KMS-11 (cell line): Measurements from ENCODE around the gene ANKRD27.
"Not testable (repeated sequence)": the region's sequence is repeated elsewhere in the genome, so short reads cannot be mapped to it uniquely, and the experiment has no call there.

ENCODE experiments used
- H2AFZ ChIP-seq: fragments of 200-600 bp; sonication (generic); 2 replicates; pipeline ENCODE4 v1.6.1; 2016; ENCODE audit warnings: antibody characterized with exemption, mixed run types, low read depth
- H3K27ac ChIP-seq: fragments of 200-600 bp; sonication (generic); 2 replicates; pipeline ENCODE4 v1.6.1; 2016; ENCODE audit warnings: mild to moderate bottlenecking, mixed run types
- H3K27me3 ChIP-seq: fragments of 200-600 bp; sonication (generic); 2 replicates; pipeline ENCODE4 v1.6.1; 2017; ENCODE audit warnings: mild to moderate bottlenecking, low read depth, mixed run types, moderate library complexity; ENCODE audit not compliant: insufficient read depth
- H3K36me3 ChIP-seq: fragments of 200-600 bp; sonication (generic); 2 replicates; pipeline ENCODE4 v1.6.1; 2017; ENCODE audit warnings: mild to moderate bottlenecking, mixed run types; ENCODE audit not compliant: insufficient read depth
- H3K4me1 ChIP-seq: fragments of 200-600 bp; sonication (generic); 2 replicates; pipeline ENCODE4 v1.6.1; 2016; ENCODE audit warnings: mild to moderate bottlenecking, low read depth, mixed run types; ENCODE audit not compliant: poor library complexity, severe bottlenecking
- H3K4me2 ChIP-seq: fragments of 200-600 bp; sonication (generic); 2 replicates; pipeline ENCODE4 v1.7.0; 2016; ENCODE audit warnings: mild to moderate bottlenecking, mixed run types
- H3K4me3 ChIP-seq: fragments of 200-600 bp; sonication (generic); IDR thresholded peaks from 2 replicates; pipeline ENCODE4 v1.6.1; 2017; ENCODE audit warnings: low read depth, low read length, mixed read lengths; ENCODE audit not compliant: insufficient read depth
- H3K79me2 ChIP-seq: fragments of 200-600 bp; sonication (generic); 2 replicates; pipeline ENCODE4 v1.6.1; 2016; ENCODE audit warnings: low read depth, mixed run types; ENCODE audit not compliant: insufficient read depth
- H3K9ac ChIP-seq: fragments of 200-600 bp; sonication (generic); 2 replicates; pipeline ENCODE4 v1.6.1; 2016; ENCODE audit warnings: mild to moderate bottlenecking, mixed run types
- H4K20me1 ChIP-seq: fragments of 200-600 bp; sonication (generic); 2 replicates; pipeline ENCODE4 v1.6.1; 2016; ENCODE audit warnings: mild to moderate bottlenecking, mixed run types; ENCODE audit not compliant: insufficient read depth
- TF ChIP-seq, protein P1 (sequence below): fragments of 200-600 bp; sonication (generic); conservative IDR thresholded peaks from 2 replicates; pipeline ENCODE4 v1.6.1; 2017; ENCODE audit warnings: low read depth, mild to moderate bottlenecking, antibody characterized with exemption, low read length, moderate library complexity, mixed read lengths

The ANKRD27 gene

DNA sequence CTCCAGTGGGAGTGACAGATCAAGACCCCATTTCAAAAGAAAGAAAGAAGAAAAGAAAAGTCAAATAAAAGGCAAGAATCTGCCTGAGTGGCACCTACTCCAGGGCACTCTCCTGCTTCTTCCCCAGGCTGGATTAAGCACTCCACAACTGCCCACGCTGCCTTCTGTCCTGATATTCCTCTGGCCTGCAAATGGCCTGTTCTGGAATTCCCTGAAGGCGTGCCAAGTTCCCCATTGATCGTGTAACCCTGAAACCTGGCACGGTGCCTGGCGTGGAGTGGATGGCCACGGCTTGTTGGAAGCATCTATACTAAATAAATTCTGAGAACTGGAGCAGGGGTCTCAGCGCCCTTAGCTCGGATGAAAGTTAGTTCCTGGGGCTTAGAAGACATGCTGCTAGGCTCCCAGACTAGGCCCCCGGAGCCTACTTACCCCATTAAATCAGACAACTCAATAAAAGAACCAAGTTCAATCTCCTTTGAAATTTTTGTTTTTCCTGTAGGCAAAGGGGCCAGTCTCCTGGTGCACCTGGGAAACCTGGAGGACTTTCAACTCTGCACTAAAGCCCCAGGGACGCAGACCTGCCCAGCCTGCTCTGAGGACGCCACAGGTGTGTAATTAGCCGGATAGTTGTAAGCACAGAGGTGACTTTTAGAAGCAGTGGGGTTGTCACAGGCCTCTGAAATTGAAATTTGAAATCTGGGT lies 21.9 kb downstream of the ANKRD27 start:
- Histone ChIP-seq H4K20me1 (peaks cover 11% of the 10 kb centered on the region), H3K4me2 (no peak overlapping the region), H3K4me3 (no peak overlapping the region), H3K27ac (no peak overlapping the region), H3K79me2 (peaks cover 59% of the 10 kb centered on the region), H2AFZ (no peak overlapping the region), H3K4me1 (no peaks in the 10 kb centered on the region), H3K36me3 (peaks cover 17% of the 10 kb centered on the region; the same call in 1 of the 2 replicates), H3K9ac (no peak overlapping the region), H3K27me3 (no peaks in the 10 kb centered on the region)
- TF ChIP-seq, protein P1, sequence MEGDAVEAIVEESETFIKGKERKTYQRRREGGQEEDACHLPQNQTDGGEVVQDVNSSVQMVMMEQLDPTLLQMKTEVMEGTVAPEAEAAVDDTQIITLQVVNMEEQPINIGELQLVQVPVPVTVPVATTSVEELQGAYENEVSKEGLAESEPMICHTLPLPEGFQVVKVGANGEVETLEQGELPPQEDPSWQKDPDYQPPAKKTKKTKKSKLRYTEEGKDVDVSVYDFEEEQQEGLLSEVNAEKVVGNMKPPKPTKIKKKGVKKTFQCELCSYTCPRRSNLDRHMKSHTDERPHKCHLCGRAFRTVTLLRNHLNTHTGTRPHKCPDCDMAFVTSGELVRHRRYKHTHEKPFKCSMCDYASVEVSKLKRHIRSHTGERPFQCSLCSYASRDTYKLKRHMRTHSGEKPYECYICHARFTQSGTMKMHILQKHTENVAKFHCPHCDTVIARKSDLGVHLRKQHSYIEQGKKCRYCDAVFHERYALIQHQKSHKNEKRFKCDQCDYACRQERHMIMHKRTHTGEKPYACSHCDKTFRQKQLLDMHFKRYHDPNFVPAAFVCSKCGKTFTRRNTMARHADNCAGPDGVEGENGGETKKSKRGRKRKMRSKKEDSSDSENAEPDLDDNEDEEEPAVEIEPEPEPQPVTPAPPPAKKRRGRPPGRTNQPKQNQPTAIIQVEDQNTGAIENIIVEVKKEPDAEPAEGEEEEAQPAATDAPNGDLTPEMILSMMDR, result no peak

DNA sequence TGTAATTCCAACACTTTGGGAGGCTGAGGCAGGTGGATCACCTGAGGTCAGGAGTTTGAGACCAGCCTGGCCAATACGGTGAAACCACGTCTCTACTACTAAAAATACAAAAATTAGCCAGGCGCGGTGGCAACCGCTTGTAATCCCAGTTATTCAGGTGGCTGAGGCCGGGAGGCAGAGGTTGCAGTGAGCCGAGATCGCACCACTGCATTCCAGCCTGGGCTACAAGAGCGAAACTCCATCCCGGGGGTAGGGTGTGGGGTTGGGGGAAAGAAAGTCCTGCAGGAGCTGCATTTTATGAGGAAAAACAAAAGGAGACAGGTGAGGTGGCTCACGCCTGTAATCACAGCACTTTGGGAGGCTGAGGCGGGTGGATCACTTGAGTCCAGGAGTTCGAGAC lies 22.6 kb downstream of the ANKRD27 start:
- not testable (repeated sequence) for H3K4me3 ChIP-seq, H2AFZ ChIP-seq, H3K27me3 ChIP-seq, H3K9ac ChIP-seq, H3K4me1 ChIP-seq, H3K4me2 ChIP-seq, H3K27ac ChIP-seq
- Histone ChIP-seq H3K36me3 (peaks cover 24% of the 10 kb centered on the region; the same call in 1 of the 2 replicates), H4K20me1 (peaks cover 11% of the 10 kb centered on the region), H3K79me2 (peaks cover 54% of the 10 kb centered on the region)

DNA sequence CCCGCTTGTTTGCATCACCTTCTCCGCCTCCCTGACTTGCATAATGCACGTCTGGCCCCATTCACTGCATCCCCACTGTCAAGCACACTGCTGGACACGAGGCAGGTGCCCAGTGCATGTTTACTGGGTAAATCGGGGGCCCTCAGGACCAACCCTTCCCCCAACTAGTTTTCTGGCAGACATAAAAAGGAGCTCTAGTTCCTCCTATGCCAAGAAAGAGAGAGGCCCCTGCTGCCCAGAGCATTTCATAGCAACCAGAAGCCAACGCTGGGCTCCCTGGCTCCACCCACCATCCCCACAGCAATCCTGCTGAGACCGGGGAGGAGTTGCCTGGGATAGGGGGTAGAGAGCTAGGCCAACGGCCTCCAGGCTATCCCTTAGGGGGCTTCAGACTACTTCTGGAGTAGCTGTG lies 23.2 kb downstream of the ANKRD27 start:
- H3K4me2 ChIP-seq, result no peak overlapping the region
- no peak overlapping the region for H3K27ac ChIP-seq
- H3K36me3 ChIP-seq, result peaks cover 25% of the 10 kb centered on the region; the same call in 1 of the 2 replicates
- no peaks in the 10 kb centered on the region for H3K4me1 ChIP-seq
- no peaks in the 10 kb centered on the region for H3K27me3 ChIP-seq
- H3K4me3 ChIP-seq, result no peak overlapping the region
- H3K9ac ChIP-seq, result no peak overlapping the region
- H2AFZ ChIP-seq, result no peak overlapping the region
- peaks cover 48% of the 10 kb centered on the region for H3K79me2 ChIP-seq
- TF ChIP-seq, protein P1, result no peak
- H4K20me1 ChIP-seq, result peaks cover 11% of the 10 kb centered on the region

DNA sequence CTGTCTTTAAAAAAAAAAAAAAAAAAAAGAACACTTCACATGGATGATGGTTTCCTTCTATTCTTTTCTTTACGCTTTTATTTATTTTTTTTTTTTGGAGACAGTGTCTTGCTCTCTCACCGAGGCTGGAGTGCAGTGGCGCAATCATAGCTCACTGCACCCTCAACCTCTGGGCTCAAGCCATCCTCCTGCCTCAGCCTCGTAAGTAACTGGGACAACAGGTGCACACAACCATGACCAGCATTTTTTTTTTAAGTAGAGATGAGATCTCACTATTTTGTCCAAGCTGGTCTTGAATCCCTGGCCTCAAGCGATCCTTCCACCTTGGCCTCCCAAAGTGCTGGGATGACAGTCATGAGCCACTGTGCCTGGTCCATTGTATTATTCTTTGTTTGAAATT lies 24.3 kb downstream of the ANKRD27 start:
- Histone ChIP-seq H3K79me2 (peaks cover 39% of the 10 kb centered on the region), H4K20me1 (peaks cover 11% of the 10 kb centered on the region), H3K36me3 (peaks cover 28% of the 10 kb centered on the region; the same call in 1 of the 2 replicates), H3K4me1 (peaks cover 7% of the 10 kb centered on the region), H3K4me2 (no peak overlapping the region), H3K27me3 (no peaks in the 10 kb centered on the region), H3K9ac (no peak overlapping the region), H3K27ac (no peak overlapping the region), H3K4me3 (no peak overlapping the region), H2AFZ (no peak overlapping the region)
- TF ChIP-seq, protein P1, result no peak

DNA sequence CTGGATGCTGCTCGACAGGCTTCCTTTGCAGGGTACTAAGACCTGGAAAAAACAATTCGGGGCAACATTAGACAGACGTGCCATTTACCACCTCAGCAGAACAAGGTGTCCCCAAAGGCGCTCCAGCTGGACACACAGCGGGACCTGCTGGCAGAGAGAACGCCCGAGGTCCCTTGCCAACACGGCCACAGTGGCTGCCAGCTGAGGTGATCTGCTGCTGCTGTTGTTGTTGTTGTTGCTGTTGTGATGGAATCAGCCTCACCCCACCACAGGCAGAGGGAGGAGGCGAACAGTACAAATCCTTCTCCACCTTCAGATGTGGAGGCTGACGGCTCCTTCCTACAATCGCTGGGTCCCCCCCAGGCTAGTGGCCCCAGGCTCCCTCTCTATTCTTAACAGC lies 25.2 kb downstream of the ANKRD27 start:
- TF ChIP-seq, protein P1, result no peak
- Histone ChIP-seq H2AFZ (no peak overlapping the region), H3K27me3 (no peaks in the 10 kb centered on the region), H3K9ac (no peak overlapping the region), H3K4me1 (peaks cover 7% of the 10 kb centered on the region), H4K20me1 (peaks cover 7% of the 10 kb centered on the region), H3K4me3 (no peak overlapping the region), H3K4me2 (no peak overlapping the region), H3K36me3 (peaks cover 27% of the 10 kb centered on the region; the same call in 1 of the 2 replicates), H3K79me2 (peaks cover 30% of the 10 kb centered on the region; the same call in 1 of the 2 replicates), H3K27ac (no peak overlapping the region)
